Measurements from ENCODE around the gene SLC47A1.
A peak's percentile ranks its signal among the peaks of the same experiment; 100 is the strongest.
"Not testable (repeated sequence)": the region's sequence is repeated elsewhere in the genome, so short reads cannot be mapped to it uniquely, and the experiment has no call there.

The SLC47A1 gene

GRCh38 chr17:19523690-19524089 is 10.0 kb upstream of the SLC47A1 start:
- DNase-seq, result no peak

- not testable (repeated sequence) for DNase-seq
These were observed 6.7 kb upstream of the SLC47A1 start for GRCh38 chr17:19526950-19527349.

GRCh38 chr17:19531780-19532501 is 1.7 kb upstream of the SLC47A1 start:
- DNase-seq, result no peak

- DNase-seq, result no peak
These were observed 477 bp upstream of the SLC47A1 start for GRCh38 chr17:19533036-19533717.

- DNase-seq, result no peak
These were observed 1.0 kb downstream of the SLC47A1 start for GRCh38 chr17:19534562-19535149.

- DNase-seq, result peak; percentile 52
These were observed 3.5 kb downstream of the SLC47A1 start for GRCh38 chr17:19537111-19537510.

- peak; percentile 96 for DNase-seq
These were observed 4.7 kb downstream of the SLC47A1 start for GRCh38 chr17:19538095-19539039.

GRCh38 chr17:19539040-19539399 is 5.4 kb downstream of the SLC47A1 start:
- no peak for DNase-seq

- DNase-seq, result no peak
These were observed 6.2 kb downstream of the SLC47A1 start for GRCh38 chr17:19539841-19540311.

- no peak for DNase-seq
These were observed 7.2 kb downstream of the SLC47A1 start for GRCh38 chr17:19540706-19541370.

- DNase-seq, result no peak
These were observed 7.8 kb downstream of the SLC47A1 start for GRCh38 chr17:19541445-19541844.

- no peak for DNase-seq
These were observed 8.6 kb downstream of the SLC47A1 start for GRCh38 chr17:19542247-19542646.

- DNase-seq, result no peak
These were observed 10.7 kb downstream of the SLC47A1 start for GRCh38 chr17:19544366-19544765.

- DNase-seq, result no peak
These were observed 12.8 kb downstream of the SLC47A1 start for GRCh38 chr17:19546289-19547065.

- no peak for DNase-seq
These were observed 16.3 kb downstream of the SLC47A1 start for GRCh38 chr17:19549746-19550623.

- no peak for DNase-seq
These were observed 17.5 kb downstream of the SLC47A1 start for GRCh38 chr17:19551165-19551564.

GRCh38 chr17:19551591-19552148 is 18.0 kb downstream of the SLC47A1 start:
- no peak for DNase-seq

- DNase-seq, result no peak
These were observed 19.4 kb downstream of the SLC47A1 start for GRCh38 chr17:19553036-19553435.

- DNase-seq, result no peak
These were observed 20.7 kb downstream of the SLC47A1 start for GRCh38 chr17:19554393-19554792.

- DNase-seq, result no peak
These were observed 22.1 kb downstream of the SLC47A1 start for GRCh38 chr17:19555746-19556145.

Measured in NCI-H2171 (cell line).